GM18909 (cell line): ENCODE data around the gene ATP10B.
A peak's percentile ranks its signal among the peaks of the same experiment; 100 is the strongest.
"Not testable (repeated sequence)": the region's sequence is repeated elsewhere in the genome, so short reads cannot be mapped to it uniquely, and the experiment has no call there.

Experiments
- ATAC-seq: cut with Tn5 transposase; IDR thresholded peaks from one replicate; pipeline ENCODE4 v1.9.1; 2021; ENCODE audit warnings: mild to moderate bottlenecking; ENCODE audit not compliant: unreplicated experiment, poor library complexity

The ATP10B gene

DNA sequence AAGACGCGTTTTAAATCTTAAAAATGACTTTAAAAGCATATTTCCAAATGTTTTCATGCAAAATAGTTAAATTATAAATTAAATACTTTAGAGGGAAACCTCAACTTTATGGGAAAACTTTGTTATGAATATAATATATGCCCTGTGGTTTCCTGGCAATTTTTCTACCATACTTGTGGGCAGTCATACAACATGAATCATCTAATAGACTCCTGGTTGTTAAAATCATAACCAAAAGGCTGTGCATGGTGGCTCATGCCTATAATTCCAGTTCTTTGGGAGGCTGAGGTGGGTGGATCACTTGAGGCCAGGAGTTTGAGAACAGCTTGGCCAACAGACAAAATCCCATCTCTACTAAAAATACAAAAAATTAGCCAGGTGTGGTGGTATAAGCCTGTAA is 18.2 kb downstream of the ATP10B start:
- no peak for ATAC-seq

GRCh38 chr5:160831801-160832200 is 20.2 kb downstream of the ATP10B start:
- no peak for ATAC-seq

DNA sequence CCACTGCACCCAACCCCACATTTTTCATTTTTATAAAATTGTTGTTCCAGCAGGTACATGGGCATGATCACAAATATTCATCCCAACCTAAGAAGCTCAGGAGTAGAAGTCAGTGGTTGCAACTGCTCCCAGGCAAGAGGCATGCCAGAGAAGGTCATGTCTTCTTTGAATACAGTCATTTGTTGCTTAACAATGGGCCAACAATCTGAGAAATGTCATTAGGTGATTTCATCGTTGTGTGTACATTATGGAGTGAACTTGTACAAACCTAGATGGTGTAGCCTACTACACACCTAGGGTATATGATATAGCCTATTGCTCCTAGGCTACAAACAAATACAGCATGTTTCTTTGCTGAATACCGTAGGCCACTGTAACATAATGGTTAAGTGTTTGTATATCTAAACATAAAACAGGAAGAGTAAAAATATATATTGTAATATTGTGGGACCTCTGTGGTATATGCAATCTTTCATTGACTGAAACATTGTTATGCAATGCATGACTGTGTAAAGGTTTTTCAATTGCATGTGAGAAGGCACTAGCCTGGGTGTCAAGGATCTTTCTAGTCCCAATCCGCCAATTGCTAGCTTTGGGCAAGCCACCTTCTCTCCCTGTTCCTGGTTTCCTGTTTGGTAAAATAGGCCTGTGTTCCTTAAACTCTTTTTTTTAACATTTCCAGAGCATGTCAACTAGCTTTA is 27.6 kb downstream of the ATP10B start:
- ATAC-seq: no peak

GRCh38 chr5:160812996-160813395 is 39.0 kb downstream of the ATP10B start:
- ATAC-seq: not testable (repeated sequence)

DNA sequence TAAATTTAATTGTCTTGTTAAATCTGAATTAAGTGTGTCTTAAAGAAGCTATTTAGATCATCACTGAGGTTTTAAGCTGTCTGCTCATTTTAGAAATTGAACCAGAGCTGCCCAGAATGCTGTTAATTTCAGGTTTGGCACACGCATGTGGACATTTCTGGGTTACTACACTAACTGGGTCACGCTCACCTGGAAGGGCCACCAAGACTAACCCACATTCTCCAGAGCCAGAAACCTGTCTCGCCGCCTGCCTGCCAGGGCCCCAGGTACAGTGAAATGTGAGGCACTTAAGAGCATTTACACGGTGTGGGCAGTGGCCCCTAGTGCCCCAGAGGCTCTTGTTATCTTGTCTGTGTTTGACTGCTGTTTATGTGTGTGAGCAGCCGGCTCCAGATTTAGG is 46.6 kb downstream of the ATP10B start:
- ATAC-seq: no peak

DNA sequence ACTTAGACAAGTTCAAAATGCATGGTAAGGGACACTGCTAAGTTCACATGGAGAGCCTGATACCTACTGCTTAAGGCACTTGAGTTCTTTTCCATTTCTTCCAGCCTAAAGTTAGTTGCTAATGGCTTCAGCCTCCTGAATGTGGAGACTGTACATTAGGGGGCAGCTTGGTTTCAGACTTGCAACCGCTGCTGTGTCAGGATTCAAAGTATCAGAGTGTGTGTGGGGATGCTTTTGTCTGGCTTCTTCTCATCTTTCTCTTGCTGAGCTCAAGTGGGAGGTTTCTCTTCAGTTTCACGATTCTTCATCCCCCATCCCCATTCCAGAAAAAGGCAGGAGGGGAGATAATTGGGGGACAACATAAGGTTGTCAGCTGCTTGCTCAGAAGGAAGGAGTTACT is 49.4 kb downstream of the ATP10B start:
- no peak for ATAC-seq

- no peak for ATAC-seq
Measured at GRCh38 chr5:160800375-160801275, 51.4 kb downstream of the ATP10B start.

- ATAC-seq: peak; percentile 67
Measured at GRCh38 chr5:160799184-160799583, 52.8 kb downstream of the ATP10B start.

GRCh38 chr5:160797020-160797419 is 55.0 kb downstream of the ATP10B start:
- no peak for ATAC-seq

DNA sequence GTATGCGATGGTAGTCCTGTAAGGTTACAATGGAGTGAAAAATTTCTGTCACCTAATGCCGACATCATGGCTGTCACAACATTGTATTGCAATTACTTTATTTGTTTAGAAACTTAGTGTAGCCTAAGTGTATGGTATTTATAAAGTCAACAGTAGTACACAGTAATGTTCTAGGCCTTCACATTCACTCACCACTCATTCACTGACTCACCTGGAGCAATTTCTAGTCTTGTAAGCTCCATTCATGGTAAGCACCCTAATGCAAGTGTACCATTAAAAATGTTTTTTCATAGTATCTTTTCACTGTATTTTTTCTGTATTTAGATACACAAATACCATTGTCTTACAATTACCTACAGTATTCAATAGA is 58.5 kb downstream of the ATP10B start:
- ATAC-seq: no peak

- no peak for ATAC-seq
Measured at GRCh38 chr5:160792732-160793529, 59.1 kb downstream of the ATP10B start.

GRCh38 chr5:160792281-160792680 is 59.7 kb downstream of the ATP10B start:
- no peak for ATAC-seq

- ATAC-seq: no peak
Measured at GRCh38 chr5:160789219-160789859, 62.7 kb downstream of the ATP10B start.

DNA sequence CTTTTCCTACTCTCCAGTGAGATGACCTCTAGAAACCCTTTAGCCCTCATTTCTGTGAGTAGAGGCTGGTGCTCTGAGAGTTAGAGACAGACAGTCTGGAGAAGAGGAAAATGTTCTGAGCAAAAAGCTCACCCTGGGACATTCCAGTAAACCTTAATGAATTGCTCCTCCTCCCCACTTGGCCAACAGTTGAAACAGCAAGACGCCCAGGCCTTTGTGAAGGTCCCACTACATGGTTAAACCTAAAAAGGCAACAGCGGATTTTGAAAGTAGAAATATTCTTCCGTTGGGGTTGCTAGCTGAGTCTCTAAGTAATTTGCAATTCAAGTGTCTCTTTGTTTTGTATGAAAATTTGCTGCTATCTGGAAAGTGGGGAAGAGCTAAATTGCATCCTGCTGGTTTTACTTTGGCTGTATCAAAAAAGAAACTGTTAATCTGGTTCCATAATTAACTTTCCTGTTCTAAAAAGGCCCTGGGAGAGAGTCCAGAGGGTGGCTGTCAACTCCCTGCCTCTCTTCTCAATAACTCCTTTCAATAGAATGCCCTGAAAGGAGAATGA is 63.8 kb downstream of the ATP10B start:
- ATAC-seq: no peak

- ATAC-seq: peak; percentile 69
Measured at GRCh38 chr5:160787240-160787639, 64.8 kb downstream of the ATP10B start.

GRCh38 chr5:160774666-160775315 is 77.2 kb downstream of the ATP10B start:
- no peak for ATAC-seq

GRCh38 chr5:160773646-160774410 is 78.2 kb downstream of the ATP10B start:
- ATAC-seq: no peak

GRCh38 chr5:160772854-160773253 is 79.2 kb downstream of the ATP10B start:
- no peak for ATAC-seq

DNA sequence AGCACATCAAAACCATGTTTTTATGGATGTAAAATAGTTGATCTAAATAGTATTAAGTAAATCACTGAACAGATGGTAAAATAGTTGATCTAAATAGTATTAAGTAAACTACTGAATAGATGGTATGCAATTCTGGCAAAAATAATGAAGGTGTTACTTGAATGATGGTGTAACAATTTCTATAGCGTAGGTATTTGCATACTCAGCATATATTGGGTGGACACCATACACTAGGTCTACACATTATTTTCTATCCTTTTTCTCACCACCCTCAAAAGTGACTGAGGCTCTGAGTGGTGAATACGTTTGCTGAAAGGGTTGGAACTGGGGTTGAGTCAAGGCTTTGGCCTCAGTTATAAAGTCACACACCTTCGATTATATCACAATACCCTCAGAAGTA is 81.3 kb downstream of the ATP10B start:
- no peak for ATAC-seq
